ENCODE measurements around the gene MAP6. TPM values are rescaled to one million over a fixed set of nuclear protein-coding genes. Genes with fewer than 3 reads are reported as not detected.

MAP6 gene
- total RNA-seq, 2 experiments from 2014 or later, result not detected

DNA sequence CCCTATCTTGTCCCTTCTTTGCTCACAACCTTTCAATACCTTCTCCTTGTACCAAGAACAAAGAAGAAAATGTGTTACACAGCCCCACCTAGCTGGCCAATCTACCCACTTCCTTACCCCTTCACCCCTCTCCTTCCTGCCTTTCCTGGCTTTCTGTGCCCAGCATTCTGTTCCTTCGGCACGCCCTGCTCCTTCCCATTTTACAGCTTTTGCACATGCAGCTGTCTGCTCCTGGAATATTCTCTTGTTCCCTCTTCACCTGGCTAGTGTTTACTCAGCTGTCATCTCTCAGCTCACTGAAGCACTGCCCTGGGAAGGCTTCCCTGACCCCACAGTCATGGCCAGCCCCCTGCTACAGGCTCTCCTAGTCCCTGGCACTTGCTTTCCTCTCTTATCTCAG is 76.1 kb downstream of the MAP6 start:
- ATAC-seq (ENCODE audit: poor library complexity) (no peak), DNase-seq (peak in 1 of 14 experiments; percentile 13)

DNA sequence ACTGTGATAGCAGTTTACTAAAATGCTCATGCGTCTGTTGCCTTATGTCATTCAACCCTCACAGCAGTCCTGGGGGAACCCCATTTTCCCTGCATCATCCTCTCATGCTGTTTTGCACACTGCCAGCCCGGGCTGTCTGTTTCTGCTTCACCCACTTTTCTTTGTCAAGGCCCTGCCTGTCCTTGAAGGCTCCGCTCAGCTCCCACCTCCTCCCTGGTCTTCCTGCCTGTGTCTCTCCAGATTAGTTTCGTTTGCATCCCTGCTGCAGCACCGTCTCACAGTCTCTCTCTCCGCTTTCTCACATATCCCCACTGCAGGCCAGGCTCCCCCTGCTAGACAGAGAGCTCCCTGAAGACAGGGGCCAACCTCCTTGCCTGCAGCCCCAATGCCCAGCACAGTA is 76.9 kb downstream of the MAP6 start:
- DNase-seq, result no peak
- no peaks in the 10 kb centered on the region for H3K36me3 Mint-ChIP-seq (ENCODE audit: low read depth)
- H3K9me3 Mint-ChIP-seq, result no peaks in the 10 kb centered on the region
- ChIA-PET POLR2A (no interaction called here), CTCF (no interaction called here)
- H3K4me3 Mint-ChIP-seq, result no peak overlapping the region
- TF ChIP-seq, protein P1, sequence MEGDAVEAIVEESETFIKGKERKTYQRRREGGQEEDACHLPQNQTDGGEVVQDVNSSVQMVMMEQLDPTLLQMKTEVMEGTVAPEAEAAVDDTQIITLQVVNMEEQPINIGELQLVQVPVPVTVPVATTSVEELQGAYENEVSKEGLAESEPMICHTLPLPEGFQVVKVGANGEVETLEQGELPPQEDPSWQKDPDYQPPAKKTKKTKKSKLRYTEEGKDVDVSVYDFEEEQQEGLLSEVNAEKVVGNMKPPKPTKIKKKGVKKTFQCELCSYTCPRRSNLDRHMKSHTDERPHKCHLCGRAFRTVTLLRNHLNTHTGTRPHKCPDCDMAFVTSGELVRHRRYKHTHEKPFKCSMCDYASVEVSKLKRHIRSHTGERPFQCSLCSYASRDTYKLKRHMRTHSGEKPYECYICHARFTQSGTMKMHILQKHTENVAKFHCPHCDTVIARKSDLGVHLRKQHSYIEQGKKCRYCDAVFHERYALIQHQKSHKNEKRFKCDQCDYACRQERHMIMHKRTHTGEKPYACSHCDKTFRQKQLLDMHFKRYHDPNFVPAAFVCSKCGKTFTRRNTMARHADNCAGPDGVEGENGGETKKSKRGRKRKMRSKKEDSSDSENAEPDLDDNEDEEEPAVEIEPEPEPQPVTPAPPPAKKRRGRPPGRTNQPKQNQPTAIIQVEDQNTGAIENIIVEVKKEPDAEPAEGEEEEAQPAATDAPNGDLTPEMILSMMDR (IDR thresholded peaks at IDR 0.05), result no peak
- no peaks in the 10 kb centered on the region for H3K27me3 Mint-ChIP-seq
- ATAC-seq (ENCODE audit: poor library complexity), result no peak
- Histone ChIP-seq H3K36me3 (ENCODE audit: insufficient read depth, low read length) (no peaks in the 10 kb centered on the region), H3K4me1 (ENCODE audit: insufficient read depth, low read length) (peaks cover 11% of the 10 kb centered on the region), H3K4me3 (ENCODE audit: low read length) (no peak overlapping the region), H3K27ac (ENCODE audit: low read depth in 1 of 2, low read length in 2 of 2) (no peak overlapping the region), H3K27me3 (ENCODE audit: control insufficient read depth in 1 of 2, insufficient read depth in 2 of 2, low read length in 2 of 2) (no peaks in the 10 kb centered on the region), H3K9me3 (ENCODE audit: control insufficient read depth in 1 of 2, insufficient read depth in 1 of 2, low read length in 2 of 2) (no peaks in the 10 kb centered on the region)
- H3K4me1 Mint-ChIP-seq (ENCODE audit: low read depth), result peaks cover 11% of the 10 kb centered on the region
- intact Hi-C loops (cut with DNase I, micrococcal nuclease), result loop anchor here in 1 of 2 experiments (5.0 kb wide), 1 partner anchor 45 kb away; no protein-coding TSS in a partner anchor
- no peak overlapping the region for H3K27ac Mint-ChIP-seq

More for the DNA sequence above, 76.1 kb downstream of the MAP6 start:
- CTCF ChIA-PET, result no interaction called here
- no peak overlapping the region for H3K4me3 Mint-ChIP-seq
- H3K4me1 Mint-ChIP-seq (ENCODE audit: low read depth), result peaks cover 11% of the 10 kb centered on the region
- Histone ChIP-seq H3K36me3 (ENCODE audit: insufficient read depth, low read length) (no peaks in the 10 kb centered on the region), H3K9me3 (ENCODE audit: control insufficient read depth in 1 of 2, insufficient read depth in 1 of 2, low read length in 2 of 2) (no peaks in the 10 kb centered on the region), H3K4me1 (ENCODE audit: insufficient read depth, low read length) (peaks cover 11% of the 10 kb centered on the region), H3K4me3 (ENCODE audit: low read length) (no peak overlapping the region), H3K27me3 (ENCODE audit: control insufficient read depth in 1 of 2, insufficient read depth in 2 of 2, low read length in 2 of 2) (no peaks in the 10 kb centered on the region), H3K27ac (ENCODE audit: low read depth in 1 of 2, low read length in 2 of 2) (no peak overlapping the region)
- intact Hi-C loops (cut with DNase I, micrococcal nuclease), result loop anchor here in 1 of 2 experiments (5.0 kb wide), 1 partner anchor 45 kb away; no protein-coding TSS in a partner anchor
- no peak overlapping the region for H3K27ac Mint-ChIP-seq
- no peaks in the 10 kb centered on the region for H3K27me3 Mint-ChIP-seq
- TF ChIP-seq, protein P1 (IDR thresholded peaks at IDR 0.05), result no peak
- POLR2A ChIA-PET, result no interaction called here
- H3K9me3 Mint-ChIP-seq, result no peaks in the 10 kb centered on the region
- H3K36me3 Mint-ChIP-seq (ENCODE audit: low read depth), result no peaks in the 10 kb centered on the region

DNA sequence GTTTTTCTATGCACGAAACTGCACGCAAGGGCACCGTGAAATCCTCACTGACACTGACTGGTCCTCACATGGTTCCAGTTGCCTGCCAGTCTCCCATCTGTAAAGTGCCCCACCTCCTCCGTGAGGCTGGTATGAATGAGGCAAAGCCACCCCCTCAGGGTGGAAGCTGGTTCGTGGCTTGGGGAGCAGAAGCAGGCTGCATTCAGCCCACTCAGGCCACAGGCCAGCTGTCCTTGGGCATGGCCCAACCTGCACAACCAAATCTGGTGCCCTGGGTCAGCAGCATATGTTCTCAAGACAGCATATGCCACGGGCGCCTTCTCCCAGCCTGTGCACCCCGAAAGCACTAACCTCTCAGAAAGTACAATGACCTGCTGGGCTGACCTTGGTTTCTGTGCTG is 77.5 kb downstream of the MAP6 start:
- intact Hi-C loops (cut with DNase I, micrococcal nuclease), result loop anchor here in 1 of 2 experiments (5.0 kb wide), 1 partner anchor 44 kb away; no protein-coding TSS in a partner anchor
- ChIA-PET CTCF (no interaction called here), POLR2A (no interaction called here)
- Histone ChIP-seq H3K36me3 (ENCODE audit: insufficient read depth, low read length) (no peaks in the 10 kb centered on the region), H3K27ac (ENCODE audit: low read depth in 1 of 2, low read length in 2 of 2) (no peak overlapping the region), H3K4me3 (ENCODE audit: low read length) (no peak overlapping the region), H3K4me1 (ENCODE audit: insufficient read depth, low read length) (peaks cover 11% of the 10 kb centered on the region), H3K27me3 (ENCODE audit: control insufficient read depth in 1 of 2, insufficient read depth in 2 of 2, low read length in 2 of 2) (no peaks in the 10 kb centered on the region), H3K9me3 (ENCODE audit: control insufficient read depth in 1 of 2, insufficient read depth in 1 of 2, low read length in 2 of 2) (no peaks in the 10 kb centered on the region)
- Mint-ChIP-seq H3K27me3 (no peaks in the 10 kb centered on the region), H3K4me3 (no peak overlapping the region), H3K4me1 (ENCODE audit: low read depth) (peaks cover 11% of the 10 kb centered on the region), H3K27ac (no peak overlapping the region), H3K36me3 (ENCODE audit: low read depth) (no peaks in the 10 kb centered on the region), H3K9me3 (no peaks in the 10 kb centered on the region)
- ATAC-seq (ENCODE audit: poor library complexity), result no peak
- no peak for DNase-seq
- TF ChIP-seq, protein P1 (IDR thresholded peaks at IDR 0.05), result no peak
